Erythroblast (primary cell): ENCODE results near the gene SDSL.

Source experiments
- GATA1 ChIP-seq: IDR thresholded peaks from 2 replicates; pipeline ENCODE4 v1.6.1; 2011; ENCODE audit warnings: low read depth, mild to moderate bottlenecking, control low read depth, low read length, moderate library complexity
- POLR2A ChIP-seq: IDR thresholded peaks from 2 replicates; pipeline ENCODE4 v1.6.1; 2011; ENCODE audit warnings: mild to moderate bottlenecking, low read length

DNA sequence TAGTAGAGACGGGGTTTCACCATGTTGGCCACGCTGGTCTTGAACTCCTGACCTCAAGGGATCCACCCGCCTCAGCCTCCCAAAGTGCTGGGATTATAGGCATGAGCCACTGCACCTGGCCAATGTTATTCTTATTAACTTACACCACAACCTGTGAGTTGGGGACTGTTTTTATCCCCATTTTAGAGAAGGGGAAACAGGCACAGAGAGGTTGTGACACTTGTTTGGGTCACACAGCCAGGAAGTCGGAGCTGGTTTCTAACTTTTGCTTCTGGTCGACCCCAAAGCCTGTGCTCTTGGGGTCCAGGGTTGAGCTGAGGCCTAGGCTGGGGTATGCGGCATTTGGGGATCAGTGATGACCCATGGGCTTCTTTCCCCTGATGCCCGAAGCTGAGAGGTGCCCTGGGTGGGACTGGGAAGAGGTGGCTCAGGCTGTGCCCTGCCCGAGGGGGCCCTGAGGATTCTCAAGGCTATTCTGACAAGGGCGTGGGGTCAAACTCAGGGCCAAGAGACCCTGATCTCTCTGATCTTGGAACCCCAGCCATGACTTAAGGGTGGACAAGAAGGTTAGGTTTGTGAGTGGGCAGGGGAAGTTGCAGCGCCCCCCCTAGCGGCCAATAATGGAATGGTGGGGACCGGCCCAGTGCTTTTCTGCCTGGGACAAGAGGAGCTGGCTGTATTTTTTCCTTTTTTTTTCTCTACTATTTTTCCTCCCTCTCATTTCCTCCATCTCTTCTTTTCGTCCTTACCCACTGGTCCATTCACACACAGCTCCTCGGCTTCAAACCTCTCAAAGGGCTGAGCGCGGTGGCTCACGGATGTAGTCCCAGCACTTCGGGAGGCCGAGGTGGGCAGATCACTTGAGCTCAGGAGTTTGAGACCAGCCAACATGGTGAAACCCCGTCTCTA is 3.0 kb downstream of the SDSL start:
- TF ChIP-seq POLR2A (no peak), GATA1 (no peak)
